Jurkat, Clone E6-1 (cell line): ENCODE measurements around the gene PRKCZ.

Experiments
- DNase-seq: peaks from one replicate; pipeline ENCODE4 v3.0.0-alpha.2; 2011; ENCODE audit warnings: low read depth, low spot score
- H3K4me3 ChIP-seq: 2 replicates; pipeline ENCODE4 v1.5.1; 2011; ENCODE audit warnings: mild to moderate bottlenecking, low read length, control low read depth, moderate library complexity

Gene PRKCZ

GRCh38 chr1:2124446-2125198 lies 74.4 kb downstream of the PRKCZ start:
- H3K4me3 ChIP-seq: no peak overlapping the region
- DNase-seq: no peak

- H3K4me3 ChIP-seq: no peak overlapping the region
- no peak for DNase-seq
Observed at GRCh38 chr1:2125350-2126211, 75.4 kb downstream of the PRKCZ start.

- DNase-seq: peak; percentile 57
- peak overlapping the region; percentile 36 for H3K4me3 ChIP-seq
Observed at GRCh38 chr1:2126331-2127186, 76.3 kb downstream of the PRKCZ start.

GRCh38 chr1:2127187-2128145 lies 77.3 kb downstream of the PRKCZ start:
- H3K4me3 ChIP-seq: peak overlapping the region; percentile 36
- DNase-seq: no peak

- no peak overlapping the region for H3K4me3 ChIP-seq
- no peak for DNase-seq
Observed at GRCh38 chr1:2128189-2128901, 78.1 kb downstream of the PRKCZ start.

- DNase-seq: no peak
- H3K4me3 ChIP-seq: no peak overlapping the region
Observed at GRCh38 chr1:2129256-2129943, 79.2 kb downstream of the PRKCZ start.

GRCh38 chr1:2130156-2130555 lies 79.9 kb downstream of the PRKCZ start:
- no peak overlapping the region for H3K4me3 ChIP-seq
- DNase-seq: no peak

GRCh38 chr1:2130871-2131289 lies 80.7 kb downstream of the PRKCZ start:
- no peak for DNase-seq
- no peak overlapping the region for H3K4me3 ChIP-seq

GRCh38 chr1:2132222-2133038 lies 82.2 kb downstream of the PRKCZ start:
- DNase-seq: no peak
- H3K4me3 ChIP-seq: peak overlapping the region; percentile 49

GRCh38 chr1:2133039-2133878 lies 83.0 kb downstream of the PRKCZ start:
- H3K4me3 ChIP-seq: peak overlapping the region; percentile 49
- DNase-seq: peak; percentile 93

GRCh38 chr1:2133879-2134215 lies 83.6 kb downstream of the PRKCZ start:
- DNase-seq: no peak
- H3K4me3 ChIP-seq: peak overlapping the region; percentile 36

GRCh38 chr1:2134266-2134620 lies 84.0 kb downstream of the PRKCZ start:
- DNase-seq: no peak
- H3K4me3 ChIP-seq: no peak overlapping the region

- DNase-seq: no peak
- H3K4me3 ChIP-seq: no peak overlapping the region
Observed at GRCh38 chr1:2134621-2135307, 84.6 kb downstream of the PRKCZ start.

- no peak overlapping the region for H3K4me3 ChIP-seq
- DNase-seq: no peak
Observed at GRCh38 chr1:2135441-2135841, 85.2 kb downstream of the PRKCZ start.

GRCh38 chr1:2135941-2136340 lies 85.7 kb downstream of the PRKCZ start:
- H3K4me3 ChIP-seq: no peak overlapping the region
- DNase-seq: no peak
